IMR-90 (cell line): ENCODE data around the gene IQSEC3. TPM values are rescaled to one million over a fixed set of nuclear protein-coding genes. Genes with fewer than 3 reads are reported as not detected.
"Not testable (repeated sequence)": the region's sequence is repeated elsewhere in the genome, so short reads cannot be mapped to it uniquely, and the experiment has no call there.

ENCODE experiments used
- ATAC-seq: fragments of 200-7000 bp; cut with Tn5 transposase; 2 replicates; pipeline ENCODE4 v1.9.1; 2020; ENCODE audit warnings: low read depth, mild to moderate bottlenecking, moderate library complexity
- BruUV-seq: library from RNA; stranded (reverse); fragments of 400-500 nt; replicated peaks from 2 replicates; lab custom pipeline; 2021; lab: Mats Ljungman, UMichigan
- CTCF ChIA-PET: fragments of 300-600 bp; formaldehyde crosslinking; extraction: SDS; loops from one replicate; lab custom pipeline; 2021; ENCODE audit warnings: antibody characterized with exemption; lab: Yijun Ruan, JAX
- POLR2A ChIA-PET: fragments of 300-600 bp; sonication (Branson Sonifier 250); formaldehyde crosslinking; loops from one replicate; lab custom pipeline; 2022; ENCODE audit warnings: antibody characterized with exemption; ENCODE audit not compliant: unreplicated experiment; lab: Charles Lee
- DNase-seq: peaks from one replicate; pipeline ENCODE4 v3.0.0; 2013
- H2AFZ ChIP-seq: replicated peaks from 2 replicates; pipeline ENCODE3; 2013; ENCODE audit warnings: low read length, mild to moderate bottlenecking; ENCODE audit not compliant: poor library complexity
- H2AK5ac ChIP-seq: 2 replicates; pipeline ENCODE4 v1.6.1; 2013; ENCODE audit warnings: low read depth, low read length, inconsistent platforms
- H2AK9ac ChIP-seq: replicated peaks from 2 replicates; pipeline ENCODE3; 2013; ENCODE audit warnings: mild to moderate bottlenecking, low read depth, low read length, moderate library complexity; ENCODE audit not compliant: poor library complexity
- H2BK120ac ChIP-seq: 2 replicates; pipeline ENCODE4 v1.6.1; 2013; ENCODE audit warnings: low read depth, low read length, inconsistent platforms
- H2BK15ac ChIP-seq: 3 replicates; pipeline ENCODE4 v1.6.1; 2013; ENCODE audit warnings: low read depth, low read length, inconsistent platforms
- H2BK20ac ChIP-seq: 2 replicates; pipeline ENCODE4 v1.6.1; 2013; ENCODE audit warnings: low read depth, mild to moderate bottlenecking, inconsistent platforms, low read length, moderate library complexity
- H2BK5ac ChIP-seq: 2 replicates; pipeline ENCODE4 v1.6.1; 2013; ENCODE audit warnings: mild to moderate bottlenecking, low read depth, low read length, inconsistent platforms; ENCODE audit not compliant: poor library complexity, severe bottlenecking
- H3K14ac ChIP-seq: replicated peaks from 2 replicates; pipeline ENCODE4 v1.6.1; 2013; ENCODE audit warnings: low read depth, low read length, inconsistent platforms
- H3K18ac ChIP-seq: 2 replicates; pipeline ENCODE4 v1.6.1; 2013; ENCODE audit warnings: low read depth, low read length, control low read depth
- H3K23ac ChIP-seq: 2 replicates; pipeline ENCODE4 v1.6.1; 2013; ENCODE audit warnings: low read depth, low read length, inconsistent platforms
- H3K27ac ChIP-seq: 2 replicates; pipeline ENCODE4 v1.5.1; 2013; ENCODE audit warnings: mild to moderate bottlenecking, control low read depth, low read length; ENCODE audit not compliant: insufficient read depth
- H3K27me3 ChIP-seq: 2 replicates; pipeline ENCODE4 v1.6.1; 2013; ENCODE audit warnings: low read length; ENCODE audit not compliant: control insufficient read depth, insufficient read depth
- H3K36me3 ChIP-seq: 2 replicates; pipeline ENCODE4 v1.6.1; 2013; ENCODE audit warnings: low read length, mixed read lengths; ENCODE audit not compliant: control insufficient read depth, insufficient read depth
- H3K4ac ChIP-seq: 2 replicates; pipeline ENCODE4 v1.6.1; 2013; ENCODE audit warnings: low read depth, low read length, inconsistent platforms
- H3K4me1 ChIP-seq: 2 replicates; pipeline ENCODE4 v1.6.1; 2013; ENCODE audit warnings: low read length, mixed read lengths; ENCODE audit not compliant: control insufficient read depth, insufficient read depth
- H3K4me2 ChIP-seq: 2 replicates; pipeline ENCODE4 v1.6.1; 2013; ENCODE audit warnings: low read depth, mild to moderate bottlenecking, control low read depth, low read length, moderate library complexity
- H3K4me3 ChIP-seq: 2 replicates; pipeline ENCODE4 v1.5.1; 2013; ENCODE audit warnings: low read depth, mild to moderate bottlenecking, control low read depth, low read length, moderate library complexity; ENCODE audit not compliant: insufficient read depth
- H3K56ac ChIP-seq: 2 replicates; pipeline ENCODE4 v1.6.1; 2013; ENCODE audit warnings: low read length, inconsistent platforms; ENCODE audit not compliant: insufficient read depth; ENCODE audit errors: extremely low read depth
- H3K79me1 ChIP-seq, 2 experiments: 2 replicates each; pipeline ENCODE4 v1.6.1; 2013; ENCODE audit warnings: low read length in 2 of 2, inconsistent platforms in 1 of 2, low read depth in 1 of 2
- H3K9ac ChIP-seq: 2 replicates; pipeline ENCODE4 v1.6.1; 2013; ENCODE audit warnings: low read depth, low read length, control low read depth
- H3K9me1 ChIP-seq: 2 replicates; pipeline ENCODE4 v1.6.1; 2013; ENCODE audit warnings: low read length, inconsistent platforms; ENCODE audit not compliant: insufficient read depth
- H3K9me3 ChIP-seq: 2 replicates; pipeline ENCODE4 v1.6.1; 2013; ENCODE audit warnings: low read length; ENCODE audit not compliant: control insufficient read depth, insufficient read depth
- H4K20me1 ChIP-seq: 2 replicates; pipeline ENCODE4 v1.6.1; 2013; ENCODE audit warnings: low read length, inconsistent platforms; ENCODE audit not compliant: insufficient read depth
- H4K5ac ChIP-seq: 2 replicates; pipeline ENCODE4 v1.6.1; 2013; ENCODE audit warnings: mild to moderate bottlenecking, low read depth, low read length, control low read depth
- H4K8ac ChIP-seq, 2 experiments: 2 replicates each; pipeline ENCODE4 v1.6.1; 2013; ENCODE audit warnings: low read depth in 2 of 2, low read length in 2 of 2, control low read depth in 1 of 2, inconsistent platforms in 1 of 2
- H4K91ac ChIP-seq: 2 replicates; pipeline ENCODE4 v1.6.1; 2013; ENCODE audit warnings: low read depth, low read length, inconsistent platforms; ENCODE audit not compliant: insufficient read depth
- WGBS, 2 experiments: methylation state at CpG; one replicate each; pipeline versions ENCODE4 v1.1.5 to v1.1.7; 2013; ENCODE audit warnings: missing lambda C conversion rate in 2 of 2; ENCODE audit not compliant: insufficient read length in 1 of 2; ENCODE audit errors: extremely low coverage in 2 of 2; 5-methylcytosine and 5-hydroxymethylcytosine counted together
- dilution Hi-C: fragments of 300-500 bp; cut with HindIII; formaldehyde crosslinking; loops from one replicate; pipeline ENCODE4 v1.14.3; 2018; ENCODE audit warnings: low sequenced_read_pairs; ENCODE audit not compliant: unreplicated experiment
- in situ Hi-C: fragments of 300-500 bp; cut with MboI; formaldehyde crosslinking; loops from 3 replicates; pipeline ENCODE4 v1.14.3; 2019; ENCODE audit warnings: low sequenced_read_pairs, inconsistent platforms, mixed read lengths
- intact Hi-C: fragments of 100-400 bp; cut with micrococcal nuclease; formaldehyde crosslinking; loops from 2 replicates; pipeline ENCODE4 v1.10.0; 2022
- polyA plus RNA-seq, 3 experiments: library from polyadenylated mRNA; depleted of rRNA; stranded (reverse); fragments of >200 nt; gene quantifications; 2 replicates each; pipeline ENCODE4 v1.2.3, GENCODE V29; 2012; ENCODE audit warnings: low replicate concordance in 1 of 3
- total RNA-seq: library from RNA; depleted of rRNA; stranded (reverse); fragments of >200 nt; gene quantifications from 2 replicates; pipeline ENCODE4 v1.2.3, GENCODE V29; 2012

The IQSEC3 gene
- total and polyA plus RNA-seq, 2 of the 4 experiments (the other 2 are of a cell fraction) = 0.10 TPM; not detected in 1

DNA sequence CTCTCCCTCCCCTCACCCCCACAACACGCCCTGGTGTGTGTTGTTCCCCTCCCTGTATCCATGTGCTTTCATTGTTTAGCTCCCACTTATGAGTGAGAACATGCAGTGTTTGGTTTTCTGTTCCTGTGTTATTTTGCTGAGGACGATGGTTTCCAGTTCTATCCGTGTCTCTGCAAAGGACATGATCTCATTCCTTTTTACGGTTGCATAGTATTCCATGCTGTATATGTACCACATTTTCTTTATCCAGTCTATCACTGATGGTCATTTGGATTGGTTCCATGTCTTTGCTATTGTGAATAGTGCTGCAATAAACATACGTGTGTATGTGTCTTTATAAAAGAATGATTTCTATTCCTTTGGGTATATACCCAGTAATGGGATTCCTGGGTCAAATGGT is 20.0 kb upstream of the IQSEC3 start:
- H3K9me3 ChIP-seq, H3K23ac ChIP-seq, H3K79me1 ChIP-seq, H2AK9ac ChIP-seq, POLR2A ChIA-PET, DNase-seq, in situ Hi-C loops, H4K5ac ChIP-seq, H3K56ac ChIP-seq, H3K27ac ChIP-seq, H3K18ac ChIP-seq, H3K14ac ChIP-seq, H2BK20ac ChIP-seq, H3K4ac ChIP-seq, H4K8ac ChIP-seq, ATAC-seq, CTCF ChIA-PET, H3K36me3 ChIP-seq, H2AFZ ChIP-seq, H3K4me1 ChIP-seq, H4K91ac ChIP-seq, H3K4me2 ChIP-seq, BruUV-seq, H2BK15ac ChIP-seq, intact Hi-C loops, H3K9ac ChIP-seq, H4K20me1 ChIP-seq, H2BK120ac ChIP-seq, dilution Hi-C loops, H3K4me3 ChIP-seq, H2BK5ac ChIP-seq, H2AK5ac ChIP-seq, H3K27me3 ChIP-seq, H3K9me1 ChIP-seq: not testable (repeated sequence)
- no CpG with 5 or more reads among the region's 5 CpGs for WGBS, 2 experiments

GRCh38 chr12:47699-48226 is 18.8 kb upstream of the IQSEC3 start:
- H3K4me2 ChIP-seq, BruUV-seq, H2BK120ac ChIP-seq, H3K4me1 ChIP-seq, H2AK5ac ChIP-seq, H3K27ac ChIP-seq, H4K20me1 ChIP-seq, H2BK20ac ChIP-seq, in situ Hi-C loops, intact Hi-C loops, H4K91ac ChIP-seq, H3K4me3 ChIP-seq, POLR2A ChIA-PET, ATAC-seq, H3K36me3 ChIP-seq, H3K9ac ChIP-seq, H2BK15ac ChIP-seq, H3K18ac ChIP-seq, H3K14ac ChIP-seq, H3K79me1 ChIP-seq, H2AK9ac ChIP-seq, DNase-seq, dilution Hi-C loops, CTCF ChIA-PET, H4K8ac ChIP-seq, H3K9me1 ChIP-seq, H3K9me3 ChIP-seq, H4K5ac ChIP-seq, H2AFZ ChIP-seq, H2BK5ac ChIP-seq, H3K27me3 ChIP-seq, H3K56ac ChIP-seq, H3K23ac ChIP-seq, H3K4ac ChIP-seq: not testable (repeated sequence)
- 67% methylated on average over 1 of the region's 3 CpGs; no CpG with 5 or more reads in 1 of the 2 experiments for WGBS, 2 experiments
